LNCAP (cell line): ENCODE measurements around the gene ATP4A.

Source experiments
- CTCF ChIP-seq: fragments of 450-650 bp; IDR thresholded peaks from 2 replicates; pipeline ENCODE4 v1.5.1; 2017; ENCODE audit warnings: mild to moderate bottlenecking

ATP4A gene

DNA sequence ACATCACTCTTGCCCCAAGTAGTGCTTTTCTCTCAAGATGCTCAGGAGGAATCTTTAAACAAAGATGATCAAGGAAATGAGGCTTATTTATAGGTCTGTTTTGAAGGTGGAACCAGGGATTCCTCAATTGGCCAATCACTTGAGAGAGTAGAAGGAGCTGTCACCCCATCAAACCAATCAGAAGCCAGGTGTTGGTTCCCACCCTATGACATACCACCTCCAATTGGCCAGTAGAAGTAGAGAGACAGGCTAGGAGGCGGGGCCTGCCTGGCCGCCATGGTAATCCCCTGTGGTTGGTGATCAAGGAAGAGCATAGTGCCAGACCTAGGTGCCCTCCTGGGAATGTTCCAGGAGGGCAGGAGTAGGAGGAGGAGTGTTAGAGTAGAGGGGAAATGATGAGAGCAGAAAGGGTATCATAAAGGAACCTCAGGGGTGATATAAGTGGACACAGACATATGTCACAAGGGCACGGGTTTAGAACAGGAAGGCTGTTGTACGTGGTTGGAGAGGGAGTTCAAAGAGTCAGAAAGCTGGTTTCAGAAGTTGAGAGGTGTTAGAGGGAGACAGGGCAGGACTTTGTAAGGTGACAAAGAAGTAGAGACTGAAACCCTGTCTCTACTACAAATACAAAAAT lies 33.0 kb upstream of the ATP4A start:
- no peak for TF ChIP-seq CTCF

GRCh38 chr19:35595928-35596327 lies 32.5 kb upstream of the ATP4A start:
- TF ChIP-seq CTCF: no peak

- TF ChIP-seq CTCF: peak; percentile 47
These were observed 28.8 kb upstream of the ATP4A start for GRCh38 chr19:35592226-35592625.

- TF ChIP-seq CTCF: no peak
These were observed 27.4 kb upstream of the ATP4A start for GRCh38 chr19:35590875-35591274.

- TF ChIP-seq CTCF: no peak
These were observed 23.9 kb upstream of the ATP4A start for GRCh38 chr19:35587321-35587720.

DNA sequence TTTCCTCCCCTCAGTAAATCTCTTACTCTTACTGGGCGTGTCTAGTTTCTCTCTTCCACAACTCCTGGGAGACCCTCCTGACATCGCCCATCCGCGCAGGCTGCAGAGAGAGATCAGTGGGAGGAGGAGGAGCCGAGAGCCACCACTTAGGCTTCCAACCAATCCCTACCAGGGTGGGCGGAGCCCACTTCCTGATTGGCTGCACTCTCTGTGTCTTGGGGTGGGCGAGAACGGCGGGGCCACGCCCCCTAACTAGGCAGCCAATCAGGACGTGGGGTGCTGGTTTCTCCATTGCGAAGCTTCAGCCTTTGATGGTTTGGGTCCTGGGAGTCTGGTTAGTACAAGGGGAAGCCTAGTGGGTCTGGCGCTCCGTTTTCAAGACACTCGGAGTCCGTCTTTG lies 22.4 kb upstream of the ATP4A start, which contains the start of gene PMIS2:
PMIS2 (plus strand) TSS at position 326 of the 400 bp plus-strand sequence. CDS start 87 bp downstream, outside the sequence.
- no peak for TF ChIP-seq CTCF

GRCh38 chr19:35582760-35583159 lies 19.3 kb upstream of the ATP4A start:
- no peak for TF ChIP-seq CTCF

DNA sequence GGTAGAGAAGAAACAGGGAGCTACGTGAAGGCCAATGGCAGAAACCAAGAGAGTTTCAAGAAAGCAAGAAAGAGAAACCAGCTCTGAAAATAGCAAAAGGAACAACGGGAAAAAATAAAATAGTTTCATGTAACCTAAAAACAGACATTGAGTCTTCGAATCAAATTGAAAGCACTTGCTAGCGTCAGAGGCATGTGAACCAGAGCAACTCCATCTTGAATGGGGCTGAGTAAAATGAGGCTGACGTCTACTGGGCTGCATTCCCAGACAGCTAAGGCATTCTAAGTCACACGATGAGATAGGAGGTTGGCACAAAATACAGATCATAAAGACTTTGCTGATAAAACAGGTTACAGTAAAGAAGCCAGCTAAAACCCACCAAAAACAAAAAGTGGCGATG lies 15.2 kb upstream of the ATP4A start:
- TF ChIP-seq CTCF: no peak
